ENCODE measurements around the gene PCIF1. TPM values are rescaled to one million over a fixed set of nuclear protein-coding genes. Genes with fewer than 3 reads are reported as not detected.

Gene PCIF1
- total RNA-seq, 1 donor from 2014 or later, result 18.3 TPM

- H3K4me3 ChIP-seq (ENCODE audit: low read depth, low read length), result no peak overlapping the region
- no peak for TF ChIP-seq CTCF (conservative IDR thresholded peaks at IDR 0.05; ENCODE audit: low read depth, low read length)
- DNase-seq (ENCODE audit: low read depth), result no peak
Observed at GRCh38 chr20:45919542-45920399, 14.7 kb upstream of the PCIF1 start.

- no peak for DNase-seq (ENCODE audit: low read depth)
- no peak for TF ChIP-seq CTCF (conservative IDR thresholded peaks at IDR 0.05; ENCODE audit: low read depth, low read length)
- H3K4me3 ChIP-seq (ENCODE audit: low read depth, low read length), result no peak overlapping the region
Observed at GRCh38 chr20:45920462-45921336, 13.8 kb upstream of the PCIF1 start.

- TF ChIP-seq CTCF (conservative IDR thresholded peaks at IDR 0.05; ENCODE audit: low read depth, low read length), result no peak
- no peak for DNase-seq (ENCODE audit: low read depth)
- H3K4me3 ChIP-seq (ENCODE audit: low read depth, low read length), result no peak overlapping the region
Observed at GRCh38 chr20:45921337-45922189, 12.9 kb upstream of the PCIF1 start.

- no peak for TF ChIP-seq CTCF (conservative IDR thresholded peaks at IDR 0.05; ENCODE audit: low read depth, low read length)
- H3K4me3 ChIP-seq (ENCODE audit: low read depth, low read length), result no peak overlapping the region
- no peak for DNase-seq (ENCODE audit: low read depth)
Observed at GRCh38 chr20:45924391-45925261, 9.9 kb upstream of the PCIF1 start.

GRCh38 chr20:45925821-45926506 lies 8.5 kb upstream of the PCIF1 start:
- DNase-seq (ENCODE audit: low read depth), result no peak
- H3K4me3 ChIP-seq (ENCODE audit: low read depth, low read length), result no peak overlapping the region
- no peak for TF ChIP-seq CTCF (conservative IDR thresholded peaks at IDR 0.05; ENCODE audit: low read depth, low read length)
